ENCODE measurements around the gene LAD1. TPM values are rescaled to one million over a fixed set of nuclear protein-coding genes. Genes with fewer than 3 reads are reported as not detected.
A peak's percentile ranks its signal among the peaks of the same experiment; 100 is the strongest.

LAD1 gene
- total RNA-seq, 1 donor from 2014 or later: 91.8 TPM

DNA sequence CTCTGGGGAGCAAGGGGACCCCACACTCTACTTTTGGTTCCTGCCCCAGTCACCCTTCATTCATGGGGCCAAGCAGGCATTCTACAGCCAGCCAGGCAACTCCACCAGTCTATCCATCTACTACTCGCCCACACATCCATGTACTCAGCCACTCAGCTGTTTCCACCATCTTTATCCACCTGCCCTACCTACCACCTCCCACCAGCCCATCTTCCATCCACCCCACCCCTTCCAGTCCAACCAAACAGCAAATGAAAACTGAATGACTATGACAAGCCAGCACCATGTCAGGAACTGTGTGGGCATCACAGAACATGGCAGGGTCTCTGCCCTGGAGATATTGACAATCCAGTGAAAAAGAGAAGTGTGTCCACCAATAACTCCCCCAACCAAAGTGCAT lies 7.9 kb downstream of the LAD1 start:
- no peak for DNase-seq (ENCODE audit: extremely low spot score in 2 of 2)
- Histone ChIP-seq H3K36me3 (no peaks in the 10 kb centered on the region), H3K4me1 (peaks cover 18% of the 10 kb centered on the region), H3K27ac (no peak overlapping the region), H3K9me3 (no peaks in the 10 kb centered on the region), H3K4me3 (no peak overlapping the region), H3K27me3 (no peaks in the 10 kb centered on the region)
- intact Hi-C loops (cut with DNase I): no loop called here
- TF ChIP-seq, protein P1, sequence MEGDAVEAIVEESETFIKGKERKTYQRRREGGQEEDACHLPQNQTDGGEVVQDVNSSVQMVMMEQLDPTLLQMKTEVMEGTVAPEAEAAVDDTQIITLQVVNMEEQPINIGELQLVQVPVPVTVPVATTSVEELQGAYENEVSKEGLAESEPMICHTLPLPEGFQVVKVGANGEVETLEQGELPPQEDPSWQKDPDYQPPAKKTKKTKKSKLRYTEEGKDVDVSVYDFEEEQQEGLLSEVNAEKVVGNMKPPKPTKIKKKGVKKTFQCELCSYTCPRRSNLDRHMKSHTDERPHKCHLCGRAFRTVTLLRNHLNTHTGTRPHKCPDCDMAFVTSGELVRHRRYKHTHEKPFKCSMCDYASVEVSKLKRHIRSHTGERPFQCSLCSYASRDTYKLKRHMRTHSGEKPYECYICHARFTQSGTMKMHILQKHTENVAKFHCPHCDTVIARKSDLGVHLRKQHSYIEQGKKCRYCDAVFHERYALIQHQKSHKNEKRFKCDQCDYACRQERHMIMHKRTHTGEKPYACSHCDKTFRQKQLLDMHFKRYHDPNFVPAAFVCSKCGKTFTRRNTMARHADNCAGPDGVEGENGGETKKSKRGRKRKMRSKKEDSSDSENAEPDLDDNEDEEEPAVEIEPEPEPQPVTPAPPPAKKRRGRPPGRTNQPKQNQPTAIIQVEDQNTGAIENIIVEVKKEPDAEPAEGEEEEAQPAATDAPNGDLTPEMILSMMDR (IDR thresholded peaks at IDR 0.05): no peak
- TF ChIP-seq POLR2AphosphoS5 (IDR thresholded peaks at IDR 0.05; ENCODE audit: insufficient read depth in 1 of 2, low read depth in 1 of 2) (no peak), POLR2A (IDR thresholded peaks at IDR 0.05) (no peak)

DNA sequence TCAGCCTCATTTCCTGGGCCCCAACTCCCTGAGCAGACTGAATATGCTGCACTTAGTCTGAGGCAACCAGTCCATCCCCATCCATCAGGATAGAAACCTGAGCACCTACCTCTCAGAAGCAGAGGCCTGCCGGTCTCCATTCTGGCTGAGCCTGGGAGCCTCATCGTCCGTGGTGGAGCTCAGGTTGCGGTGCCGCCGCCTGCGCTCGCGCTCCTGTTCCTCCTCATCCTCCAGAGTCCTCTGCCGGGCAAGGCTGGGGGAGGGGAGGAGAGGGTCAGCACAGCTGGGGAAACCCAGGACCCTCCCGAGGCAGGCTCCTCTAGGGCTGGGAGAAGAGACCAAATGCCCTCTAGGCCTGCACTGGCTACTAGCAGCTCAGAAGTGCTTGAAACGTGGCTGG lies 10.1 kb downstream of the LAD1 start:
- Histone ChIP-seq H3K9me3 (no peaks in the 10 kb centered on the region), H3K27me3 (no peaks in the 10 kb centered on the region), H3K4me1 (no peaks in the 10 kb centered on the region), H3K4me3 (no peak overlapping the region), H3K27ac (no peak overlapping the region), H3K36me3 (no peaks in the 10 kb centered on the region)
- no peak for DNase-seq (ENCODE audit: extremely low spot score in 2 of 2)
- TF ChIP-seq, protein P1 (IDR thresholded peaks at IDR 0.05): no peak
- TF ChIP-seq POLR2AphosphoS5 (IDR thresholded peaks at IDR 0.05; ENCODE audit: insufficient read depth in 1 of 2, low read depth in 1 of 2) (no peak), POLR2A (IDR thresholded peaks at IDR 0.05) (no peak)
- intact Hi-C loops (cut with DNase I): no loop called here

DNA sequence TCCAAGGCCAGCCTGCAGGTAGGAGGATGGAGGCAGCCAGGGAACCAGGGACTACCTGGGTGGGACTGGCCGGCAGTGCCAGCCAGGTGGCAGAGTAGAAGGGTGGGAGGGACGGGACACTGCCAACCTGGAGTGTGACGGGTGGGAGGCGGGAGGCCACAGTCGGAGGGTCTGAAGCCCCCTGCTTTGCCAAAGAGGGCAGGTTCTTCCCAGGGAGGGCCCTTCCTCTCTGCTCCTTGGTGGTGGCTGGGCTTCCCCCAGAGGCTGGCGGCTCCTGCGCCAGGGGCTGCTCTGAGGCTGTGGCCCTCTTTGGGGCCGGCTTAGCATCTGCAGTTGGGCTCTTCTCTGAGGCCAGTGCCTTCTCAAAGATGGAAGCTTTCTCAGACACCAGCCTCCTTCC lies 12.9 kb downstream of the LAD1 start:
- intact Hi-C loops (cut with DNase I): no loop called here
- H3K9me3 ChIP-seq: no peaks in the 10 kb centered on the region
- no peak overlapping the region for H3K4me3 ChIP-seq
- no peaks in the 10 kb centered on the region for H3K36me3 ChIP-seq
- no peaks in the 10 kb centered on the region for H3K27me3 ChIP-seq
- no peaks in the 10 kb centered on the region for H3K4me1 ChIP-seq
- TF ChIP-seq POLR2AphosphoS5 (IDR thresholded peaks at IDR 0.05; ENCODE audit: insufficient read depth in 1 of 2, low read depth in 1 of 2): no peak
- no peak for TF ChIP-seq POLR2A (IDR thresholded peaks at IDR 0.05)
- TF ChIP-seq, protein P1 (IDR thresholded peaks at IDR 0.05): no peak
- DNase-seq (ENCODE audit: extremely low spot score in 2 of 2): no peak
- H3K27ac ChIP-seq: no peak overlapping the region

DNA sequence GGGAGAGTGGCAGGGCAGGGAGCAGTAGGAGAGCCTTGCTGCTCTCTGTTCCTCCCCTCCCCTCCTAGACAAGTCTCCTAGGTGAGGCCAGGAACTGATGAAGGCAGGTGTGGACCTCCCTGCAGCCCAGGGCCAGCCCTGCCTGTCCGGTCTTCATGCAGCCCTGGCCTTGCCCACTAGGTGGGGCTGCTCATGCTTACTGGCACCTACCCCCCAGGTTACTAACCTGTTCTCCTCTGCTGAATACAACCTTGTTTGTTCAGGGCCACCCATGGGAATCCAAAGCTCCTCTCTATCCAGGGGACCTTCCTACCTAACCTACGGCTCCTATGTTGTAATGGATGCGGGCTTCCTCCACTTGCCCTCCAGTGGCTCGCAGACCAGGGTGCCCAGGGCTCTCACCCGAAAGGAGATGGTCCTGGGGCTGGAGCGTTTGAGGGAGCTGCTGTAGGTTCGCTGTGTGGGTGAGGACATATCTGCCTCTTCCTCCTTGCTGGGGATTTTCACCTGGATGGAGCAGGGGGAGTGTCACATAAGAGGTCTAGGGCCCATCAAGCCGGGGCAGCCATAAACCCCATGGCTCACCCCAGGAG lies 13.7 kb downstream of the LAD1 start:
- TF ChIP-seq POLR2AphosphoS5 (IDR thresholded peaks at IDR 0.05; ENCODE audit: insufficient read depth in 1 of 2, low read depth in 1 of 2): no peak
- TF ChIP-seq, protein P1 (IDR thresholded peaks at IDR 0.05): peak in 1 of 3 experiments; percentile 31
- Histone ChIP-seq H3K27me3 (no peaks in the 10 kb centered on the region), H3K9me3 (no peaks in the 10 kb centered on the region), H3K27ac (no peak overlapping the region), H3K36me3 (no peaks in the 10 kb centered on the region), H3K4me3 (no peak overlapping the region), H3K4me1 (no peaks in the 10 kb centered on the region)
- intact Hi-C loops (cut with DNase I): no loop called here
- no peak for DNase-seq (ENCODE audit: extremely low spot score in 2 of 2)

DNA sequence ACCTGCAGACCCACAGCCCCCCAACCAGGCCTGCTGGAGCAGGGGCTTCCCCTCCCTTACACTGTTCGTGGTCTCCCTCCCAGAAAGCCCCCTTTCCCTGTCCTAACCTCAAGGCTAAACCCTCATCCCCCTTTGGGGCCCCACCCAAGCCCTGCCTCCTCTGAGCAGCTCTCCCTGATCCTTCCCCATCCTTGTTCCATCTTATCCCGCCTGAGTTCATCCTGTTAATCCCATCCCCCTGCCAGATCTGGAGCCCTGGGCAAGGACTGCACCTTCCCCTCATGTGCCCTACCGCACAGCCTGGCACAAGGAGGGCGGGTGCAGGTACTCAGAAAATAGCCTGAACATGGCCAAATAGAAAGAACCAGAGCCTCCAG lies 14.7 kb downstream of the LAD1 start:
- no peaks in the 10 kb centered on the region for H3K36me3 ChIP-seq
- intact Hi-C loops (cut with DNase I): no loop called here
- no peaks in the 10 kb centered on the region for H3K27me3 ChIP-seq
- no peak for TF ChIP-seq POLR2A (IDR thresholded peaks at IDR 0.05)
- TF ChIP-seq, protein P1 (IDR thresholded peaks at IDR 0.05): no peak
- no peak for TF ChIP-seq POLR2AphosphoS5 (IDR thresholded peaks at IDR 0.05; ENCODE audit: insufficient read depth in 1 of 2, low read depth in 1 of 2)
- H3K27ac ChIP-seq: no peak overlapping the region
- DNase-seq (ENCODE audit: extremely low spot score in 2 of 2): no peak
- no peak overlapping the region for H3K4me3 ChIP-seq
- H3K9me3 ChIP-seq: no peaks in the 10 kb centered on the region
- no peaks in the 10 kb centered on the region for H3K4me1 ChIP-seq

All from vagina (tissue), 2 donors.